DOHH2 (cell line): ENCODE measurements around the gene FBRSL1.

ENCODE experiments used
- CTCF ChIP-seq: fragments of 200-600 bp; sonication (generic); IDR thresholded peaks from one replicate; pipeline ENCODE4 v1.5.1; 2014; ENCODE audit warnings: antibody characterized with exemption, mild to moderate bottlenecking, low read depth, low read length; ENCODE audit not compliant: poor library complexity, severe bottlenecking
- EZH2phosphoT487 ChIP-seq: fragments of 200-600 bp; sonication (generic); IDR thresholded peaks from 2 replicates; pipeline ENCODE4 v1.6.1; 2017; ENCODE audit warnings: borderline replicate concordance, mild to moderate bottlenecking, antibody characterized with exemption, low read length, moderate library complexity, mixed read lengths

- TF ChIP-seq CTCF (no peak), EZH2phosphoT487 (no peak)
Measured at GRCh38 chr12:132513070-132513398, 23.1 kb downstream of the FBRSL1 start.
